Esophagus muscularis mucosa (tissue), 4 donors: ENCODE results near the gene CEACAM20.

ENCODE experiments used
- EP300 ChIP-seq: sonication (generic); formaldehyde crosslinking; IDR thresholded peaks from one replicate; pipeline ENCODE4 v1.6.1; 2017; ENCODE audit warnings: antibody characterized with exemption
- POLR2A ChIP-seq: fragments of 450-650 bp; IDR thresholded peaks from one replicate; pipeline ENCODE4 v1.6.1; 2017; ENCODE audit warnings: antibody characterized with exemption, moderate library complexity, mild to moderate bottlenecking, low read depth
- TF ChIP-seq, protein P1 (sequence below), 3 experiments: fragments of 200-600 bp in 2 of 3; fragments of 450-650 bp in 1 of 3; sonication (generic) in 2 of 3; IDR thresholded peaks; one replicate each; pipeline ENCODE4 v1.5.1; 2017 to 2019; ENCODE audit warnings: antibody characterized with exemption in 3 of 3, mild to moderate bottlenecking in 2 of 3, moderate library complexity in 1 of 3

DNA sequence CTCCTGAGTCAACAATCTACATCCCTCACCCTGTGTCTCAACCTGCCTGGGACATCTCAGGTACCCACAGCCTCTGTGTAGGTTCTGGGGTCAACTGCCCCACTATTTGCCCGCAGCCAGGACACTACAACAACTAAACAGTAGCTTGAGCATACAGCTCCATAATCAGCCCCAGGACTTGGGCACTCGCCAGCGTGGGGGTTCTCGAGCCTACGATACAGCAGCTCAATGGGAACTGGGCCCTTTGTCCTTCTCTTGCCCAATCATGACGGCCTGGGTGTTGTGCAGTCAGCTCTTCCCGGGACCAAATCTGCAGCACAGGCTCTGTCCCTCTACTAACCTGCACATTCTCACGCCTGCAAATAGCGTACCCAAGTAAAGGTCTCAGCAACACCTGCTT, 30.5 kb downstream of the CEACAM20 start:
- TF ChIP-seq, protein P1, sequence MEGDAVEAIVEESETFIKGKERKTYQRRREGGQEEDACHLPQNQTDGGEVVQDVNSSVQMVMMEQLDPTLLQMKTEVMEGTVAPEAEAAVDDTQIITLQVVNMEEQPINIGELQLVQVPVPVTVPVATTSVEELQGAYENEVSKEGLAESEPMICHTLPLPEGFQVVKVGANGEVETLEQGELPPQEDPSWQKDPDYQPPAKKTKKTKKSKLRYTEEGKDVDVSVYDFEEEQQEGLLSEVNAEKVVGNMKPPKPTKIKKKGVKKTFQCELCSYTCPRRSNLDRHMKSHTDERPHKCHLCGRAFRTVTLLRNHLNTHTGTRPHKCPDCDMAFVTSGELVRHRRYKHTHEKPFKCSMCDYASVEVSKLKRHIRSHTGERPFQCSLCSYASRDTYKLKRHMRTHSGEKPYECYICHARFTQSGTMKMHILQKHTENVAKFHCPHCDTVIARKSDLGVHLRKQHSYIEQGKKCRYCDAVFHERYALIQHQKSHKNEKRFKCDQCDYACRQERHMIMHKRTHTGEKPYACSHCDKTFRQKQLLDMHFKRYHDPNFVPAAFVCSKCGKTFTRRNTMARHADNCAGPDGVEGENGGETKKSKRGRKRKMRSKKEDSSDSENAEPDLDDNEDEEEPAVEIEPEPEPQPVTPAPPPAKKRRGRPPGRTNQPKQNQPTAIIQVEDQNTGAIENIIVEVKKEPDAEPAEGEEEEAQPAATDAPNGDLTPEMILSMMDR (IDR thresholded peaks at IDR 0.05): no peak
- TF ChIP-seq POLR2A (no peak), EP300 (no peak)
